NT2/D1 (cell line): ENCODE data around the gene DLX3.

Experiments
- DNase-seq: peaks from one replicate; pipeline ENCODE4 v3.0.0-alpha.2; 2011; ENCODE audit warnings: low read depth, low spot score
- H3K27me3 ChIP-seq: 2 replicates; pipeline ENCODE4 v1.6.0; 2011; ENCODE audit warnings: mild to moderate bottlenecking; ENCODE audit not compliant: insufficient read length, insufficient read depth
- H3K36me3 ChIP-seq: 2 replicates; pipeline ENCODE4 v1.6.1; 2011; ENCODE audit warnings: mild to moderate bottlenecking, low read length, mixed read lengths; ENCODE audit not compliant: insufficient read depth, insufficient read length
- H3K4me1 ChIP-seq: 2 replicates; pipeline ENCODE4 v1.5.1; 2011; ENCODE audit not compliant: insufficient read depth, insufficient read length
- H3K4me3 ChIP-seq: 2 replicates; pipeline ENCODE4 v1.5.1; 2011; ENCODE audit warnings: low read depth; ENCODE audit not compliant: insufficient read length
- H3K9ac ChIP-seq: 2 replicates; pipeline ENCODE4 v1.6.0; 2011; ENCODE audit warnings: low read depth; ENCODE audit not compliant: insufficient read length
- H3K9me3 ChIP-seq: 2 replicates; pipeline ENCODE4 v1.5.1; 2011; ENCODE audit warnings: mild to moderate bottlenecking, low read length; ENCODE audit not compliant: insufficient read depth
- SUZ12 ChIP-seq: IDR thresholded peaks from 2 replicates; pipeline ENCODE4 v1.6.1; 2011; ENCODE audit not compliant: insufficient read length, insufficient read depth; ENCODE audit errors: extremely low read depth
- YY1 ChIP-seq: IDR thresholded peaks from 2 replicates; pipeline ENCODE4 v1.6.1; 2011; ENCODE audit not compliant: insufficient read length, insufficient read depth
- ZNF274 ChIP-seq: IDR thresholded peaks from 2 replicates; pipeline ENCODE4 v1.6.1; 2011; ENCODE audit warnings: mild to moderate bottlenecking, low read depth, low read length

DLX3 gene

DNA sequence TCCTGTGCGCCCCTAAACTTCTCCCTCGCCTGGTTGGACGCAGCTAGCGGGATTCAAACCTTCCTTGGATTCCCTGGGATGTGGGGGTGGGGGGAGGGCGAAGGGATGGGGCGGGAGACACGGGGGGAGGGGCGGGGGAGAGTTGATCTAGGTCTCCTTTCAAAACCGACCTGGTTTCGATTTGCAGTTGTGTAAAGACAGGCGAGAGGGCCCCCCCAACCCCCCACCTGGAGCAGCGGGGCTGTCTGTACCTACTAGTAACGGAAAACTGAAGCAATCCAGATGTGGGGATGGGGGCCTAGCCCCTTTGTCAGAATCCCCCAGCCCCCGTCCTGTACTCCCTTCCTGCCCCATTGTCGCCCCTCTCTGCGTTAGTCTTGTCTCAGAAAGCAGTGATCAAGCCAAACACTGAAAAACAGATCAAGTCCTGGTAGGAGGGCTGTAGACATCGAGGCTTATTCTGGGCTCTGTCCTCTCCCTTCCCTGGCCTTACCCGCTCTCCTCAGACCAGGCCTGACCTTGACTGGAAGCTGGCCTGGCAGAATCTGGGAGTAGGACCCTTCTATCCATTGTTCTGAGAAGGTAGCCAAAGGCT lies 25.1 kb downstream of the DLX3 start:
- H3K36me3 ChIP-seq: no peaks in the 10 kb centered on the region
- peak overlapping the region; percentile 71 for H3K9ac ChIP-seq
- H3K27me3 ChIP-seq: peaks cover 93% of the 10 kb centered on the region
- TF ChIP-seq ZNF274 (no peak), YY1 (no peak), SUZ12 (no peak)
- H3K4me3 ChIP-seq: peak overlapping the region; percentile 37
- DNase-seq: no peak
- peaks cover 19% of the 10 kb centered on the region for H3K4me1 ChIP-seq
- no peaks in the 10 kb centered on the region for H3K9me3 ChIP-seq

DNA sequence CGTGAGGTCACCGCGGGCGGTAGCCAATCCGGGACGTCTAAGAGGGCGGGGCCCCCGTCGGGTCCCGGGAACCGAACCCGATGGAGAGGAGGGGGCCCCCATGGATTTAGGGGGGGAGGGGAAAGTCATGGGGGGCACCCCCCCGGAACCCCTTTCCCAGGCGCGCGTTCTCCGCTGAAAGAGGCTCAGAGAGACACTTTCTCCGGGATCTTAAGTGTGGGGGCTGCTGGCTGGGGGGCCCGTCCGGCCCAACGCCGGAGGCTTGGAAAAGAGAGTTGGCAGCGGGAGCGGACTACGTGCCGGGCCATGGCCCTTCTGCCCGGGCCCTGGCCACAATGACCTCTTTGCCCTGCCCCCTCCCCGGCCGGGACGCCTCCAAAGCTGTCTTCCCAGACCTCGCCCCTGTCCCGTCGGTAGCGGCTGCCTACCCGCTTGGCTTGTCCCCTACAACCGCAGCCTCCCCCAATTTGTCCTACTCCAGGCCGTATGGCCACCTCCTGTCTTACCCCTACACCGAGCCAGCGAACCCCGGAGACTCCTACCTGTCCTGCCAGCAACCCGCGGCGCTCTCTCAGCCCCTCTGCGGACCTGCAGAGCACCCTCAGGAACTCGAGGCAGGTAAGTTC lies 25.8 kb downstream of the DLX3 start, which contains the start of gene DLX4:
Gene DLX4 (plus strand): TSS at position 57 of the 626 bp plus-strand sequence. CDS start 279 bp downstream, at position 336.
- no peak for DNase-seq
- Histone ChIP-seq H3K4me1 (peaks cover 16% of the 10 kb centered on the region), H3K9ac (peak within 1 kb of the TSS; percentile 86), H3K4me3 (peak within 1 kb of the TSS; percentile 59), H3K9me3 (no peaks in the 10 kb centered on the region), H3K36me3 (no peaks in the 10 kb centered on the region), H3K27me3 (peaks cover 93% of the 10 kb centered on the region)
- no peak for TF ChIP-seq YY1
- no peak for TF ChIP-seq ZNF274
- no peak for TF ChIP-seq SUZ12

- H3K4me1 ChIP-seq: peaks cover 19% of the 10 kb centered on the region
- H3K4me3 ChIP-seq: peak overlapping the region; percentile 59
- peak; percentile 72 for DNase-seq
- H3K36me3 ChIP-seq: no peaks in the 10 kb centered on the region
- TF ChIP-seq SUZ12: no peak
- peak overlapping the region; percentile 86 for H3K9ac ChIP-seq
- H3K9me3 ChIP-seq: no peaks in the 10 kb centered on the region
- H3K27me3 ChIP-seq: peaks cover 93% of the 10 kb centered on the region
Measured at GRCh38 chr17:49968405-49969133, 26.5 kb downstream of the DLX3 start.

- Histone ChIP-seq H3K36me3 (no peaks in the 10 kb centered on the region), H3K9ac (no peak overlapping the region), H3K4me3 (peak overlapping the region; percentile 59), H3K9me3 (no peaks in the 10 kb centered on the region), H3K27me3 (peaks cover 93% of the 10 kb centered on the region), H3K4me1 (peaks cover 16% of the 10 kb centered on the region)
- no peak for DNase-seq
- TF ChIP-seq ZNF274: no peak
- TF ChIP-seq SUZ12: no peak
- TF ChIP-seq YY1: no peak
Measured at GRCh38 chr17:49967621-49968404, 27.2 kb downstream of the DLX3 start.

GRCh38 chr17:49967205-49967604 lies 27.8 kb downstream of the DLX3 start:
- no peaks in the 10 kb centered on the region for H3K36me3 ChIP-seq
- peaks cover 15% of the 10 kb centered on the region for H3K4me1 ChIP-seq
- H3K27me3 ChIP-seq: peaks cover 93% of the 10 kb centered on the region

DNA sequence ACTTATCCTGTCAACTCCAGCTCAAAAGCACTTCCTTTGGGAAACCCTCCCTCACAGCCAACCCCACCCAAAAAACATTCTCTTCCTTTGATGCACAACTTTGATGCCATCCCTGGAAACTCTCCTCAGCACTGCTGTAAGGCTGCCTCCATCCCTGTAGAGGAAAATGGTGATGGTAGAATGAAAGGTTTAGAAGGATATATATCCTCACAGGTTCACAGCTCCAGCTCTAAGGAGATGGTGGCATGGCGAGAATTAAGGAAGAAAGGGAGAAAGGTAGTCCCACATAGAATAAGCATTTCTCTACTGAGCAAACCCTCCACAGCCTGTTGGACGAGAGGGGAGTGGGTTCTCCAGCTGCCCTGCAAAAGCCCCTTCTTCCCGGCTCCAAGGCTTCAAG lies 28.3 kb downstream of the DLX3 start:
- no peaks in the 10 kb centered on the region for H3K9me3 ChIP-seq
- no peak overlapping the region for H3K9ac ChIP-seq
- H3K4me1 ChIP-seq: peaks cover 13% of the 10 kb centered on the region
- peaks cover 92% of the 10 kb centered on the region for H3K27me3 ChIP-seq
- no peaks in the 10 kb centered on the region for H3K36me3 ChIP-seq
- TF ChIP-seq YY1 (no peak), SUZ12 (no peak), ZNF274 (no peak)
- no peak for DNase-seq
- no peak overlapping the region for H3K4me3 ChIP-seq

More at GRCh38 chr17:49967205-49967604, 27.8 kb downstream of the DLX3 start:
- DNase-seq: no peak
- no peak overlapping the region for H3K9ac ChIP-seq
- no peak overlapping the region for H3K4me3 ChIP-seq
- no peaks in the 10 kb centered on the region for H3K9me3 ChIP-seq
- no peak for TF ChIP-seq YY1
- no peak for TF ChIP-seq ZNF274
- no peak for TF ChIP-seq SUZ12
